ENCODE results near the gene ADGRG7. TPM values are rescaled to one million over a fixed set of nuclear protein-coding genes. Genes with fewer than 3 reads are reported as not detected.

The ADGRG7 gene
- total RNA-seq (10 to 100 TPM in 1 of 2 donors, 1 to 10 TPM in 1; 2.1 to 65.5 TPM), polyA plus RNA-seq (10 to 100 TPM in 1 of 2 donors, 1 to 10 TPM in 1; 7.3 to 20.1 TPM)

- H3K9me3 ChIP-seq (ENCODE audit: control insufficient read depth in 4 of 4, low read length in 3 of 4), result no peaks in the 10 kb centered on the region
- no peaks in the 10 kb centered on the region for H3K27me3 ChIP-seq (ENCODE audit: control insufficient read depth in 4 of 4, insufficient read depth in 4 of 4, low read length in 3 of 4)
- H3K27ac ChIP-seq (ENCODE audit: low read depth in 1 of 2, low read length in 2 of 2), result no peak within 1 kb of the TSS
- H3K9ac ChIP-seq (ENCODE audit: low read depth in 1 of 2, low read length in 2 of 2), result no peak within 1 kb of the TSS
- 78% methylated on average over 2 of the region's 2 CpGs for WGBS
- no peaks in the 10 kb centered on the region for H3K36me3 ChIP-seq (ENCODE audit: control insufficient read depth in 4 of 4, insufficient read depth in 3 of 4, low read depth in 1 of 4, low read length in 3 of 4)
- peaks cover 0 to 11% (median 7%) of the 10 kb centered on the region in 4 donors for H3K4me1 ChIP-seq (ENCODE audit: control insufficient read depth in 4 of 4, insufficient read depth in 4 of 4, low read length in 3 of 4)
- TF ChIP-seq ZBTB33 (IDR thresholded peaks at IDR 0.05) (no peak), GABPA (IDR thresholded peaks at IDR 0.05 in 1 of 2, conservative IDR thresholded peaks at IDR 0.05 in 1 of 2) (no peak), CTCF (IDR thresholded peaks at IDR 0.05; ENCODE audit: low read depth, low read length, missing input control) (no peak), HNF4A (conservative IDR thresholded peaks at IDR 0.05) (no peak), JUND (IDR thresholded peaks at IDR 0.05) (no peak), RXRA (IDR thresholded peaks at IDR 0.05) (no peak)
- no peak for DNase-seq (ENCODE audit: low spot score)
- no peak within 1 kb of the TSS for H3K4me3 ChIP-seq (ENCODE audit: low read depth in 1 of 3, low read length in 3 of 3)
Observed at GRCh38 chr3:100609305-100609704, at the start of gene ADGRG7. Gene ADGRG7 (plus strand): TSS chr3:100609601. CDS start chr3:100609857, 256 bp downstream.

GRCh38 chr3:100560426-100560825, 49.0 kb upstream of the ADGRG7 start:
- DNase-seq (ENCODE audit: low spot score), result no peak
- WGBS, result 90% methylated on average over 4 of the region's 4 CpGs

More at GRCh38 chr3:100560426-100560825, 49.0 kb upstream of the ADGRG7 start:
- H3K27me3 ChIP-seq (ENCODE audit: control insufficient read depth in 4 of 4, insufficient read depth in 4 of 4, low read length in 3 of 4), result no peaks in the 10 kb centered on the region
- TF ChIP-seq ZBTB33 (IDR thresholded peaks at IDR 0.05) (no peak), NR2F2 (IDR thresholded peaks at IDR 0.05) (no peak), SP1 (IDR thresholded peaks at IDR 0.05) (no peak), EGR1 (IDR thresholded peaks at IDR 0.05; ENCODE audit: low read depth in 2 of 2) (no peak), HNF4A (conservative IDR thresholded peaks at IDR 0.05) (no peak), GABPA (IDR thresholded peaks at IDR 0.05 in 1 of 2, conservative IDR thresholded peaks at IDR 0.05 in 1 of 2) (no peak)
- no peak overlapping the region for H3K9ac ChIP-seq (ENCODE audit: low read depth in 1 of 2, low read length in 2 of 2)
- no peak overlapping the region for H3K4me3 ChIP-seq (ENCODE audit: low read depth in 1 of 3, low read length in 3 of 3)
- no peaks in the 10 kb centered on the region for H3K9me3 ChIP-seq (ENCODE audit: control insufficient read depth in 4 of 4, low read length in 3 of 4)
- peaks cover 0 to 6% (median 2%) of the 10 kb centered on the region in 4 donors for H3K36me3 ChIP-seq (ENCODE audit: control insufficient read depth in 4 of 4, insufficient read depth in 3 of 4, low read depth in 1 of 4, low read length in 3 of 4)
- peak overlapping the region; percentile 53 to 95 for H3K27ac ChIP-seq (ENCODE audit: low read depth in 1 of 2, low read length in 2 of 2)
- H3K4me1 ChIP-seq (ENCODE audit: control insufficient read depth in 4 of 4, insufficient read depth in 4 of 4, low read length in 3 of 4), result peaks cover 4 to 17% (median 7%) of the 10 kb centered on the region in 4 donors

Data from liver (tissue), 9 donors.